Peyer's patch (tissue), 4 donors: ENCODE data around the gene DSG2. TPM values are rescaled to one million over a fixed set of nuclear protein-coding genes. Genes with fewer than 3 reads are reported as not detected.

ENCODE experiments used
- DNase-seq, 3 donors: peaks; one replicate each; pipeline ENCODE4 v3.0.0-alpha.2; 2017 to 2019
- H3K27ac ChIP-seq, 4 donors: fragments of 200-600 bp; sonication (generic); one replicate each; pipeline ENCODE4 v1.5.1; 2016 to 2019
- H3K27me3 ChIP-seq, 2 donors: fragments of 200-600 bp; sonication (generic); one replicate each; pipeline ENCODE4 v1.5.1; 2019
- H3K36me3 ChIP-seq, 3 donors: fragments of 200-600 bp; sonication (generic); one replicate each; pipeline ENCODE4 v1.5.1; 2016 to 2019
- H3K4me1 ChIP-seq, 4 donors: fragments of 200-600 bp; sonication (generic); one replicate each; pipeline ENCODE4 v1.5.1; 2016 to 2019
- H3K4me3 ChIP-seq, 4 donors: fragments of 200-600 bp; sonication (generic); 1 replicate in 3 of 4; 2 replicates in 1 of 4; pipeline ENCODE4 v1.5.1; 2016 to 2019; ENCODE audit warnings: mild to moderate bottlenecking in 1 of 4
- H3K9me3 ChIP-seq, 4 donors: fragments of 200-600 bp; sonication (generic); one replicate each; pipeline ENCODE4 v1.5.1; 2016 to 2019; ENCODE audit warnings: mild to moderate bottlenecking in 1 of 4
- CTCF ChIP-seq, 6 experiments: fragments of 450-650 bp in 4 of 6; fragments of 200-600 bp in 2 of 6; sonication (generic) in 1 of 6; IDR thresholded peaks; one replicate each; pipeline ENCODE4 v1.5.1; 2017 to 2019; ENCODE audit warnings: antibody characterized with exemption in 6 of 6, mild to moderate bottlenecking in 3 of 6, moderate library complexity in 1 of 6
- POLR2A ChIP-seq, 2 donors: fragments of 450-650 bp; IDR thresholded peaks; one replicate each; pipeline ENCODE4 v1.5.1; 2017; ENCODE audit warnings: antibody characterized with exemption in 2 of 2, mild to moderate bottlenecking in 2 of 2, moderate library complexity in 2 of 2
- total RNA-seq, 4 donors: library from RNA; depleted of rRNA; stranded (reverse); fragments of >200 nt; gene quantifications; one replicate each; pipeline ENCODE4 v1.1.0, GENCODE V29; 2016

The DSG2 gene
- total RNA-seq, 4 donors from 2014 or later = 19.8 to 173 (median 128) TPM

- peaks cover 0 to 3% (median 0%) of the 10 kb centered on the region in 4 donors for H3K4me1 ChIP-seq
- H3K27ac ChIP-seq = peak overlapping the region in 1 of 4 donors; percentile 57
- no peak overlapping the region for H3K4me3 ChIP-seq
- no peaks in the 10 kb centered on the region for H3K27me3 ChIP-seq
- no peaks in the 10 kb centered on the region for H3K36me3 ChIP-seq
- DNase-seq = no peak
- H3K9me3 ChIP-seq = no peaks in the 10 kb centered on the region
- TF ChIP-seq POLR2A (IDR thresholded peaks at IDR 0.05) = no peak
Observed at GRCh38 chr18:31565345-31565744, 67.4 kb downstream of the DSG2 start.

- no peaks in the 10 kb centered on the region for H3K9me3 ChIP-seq
- H3K27me3 ChIP-seq = no peaks in the 10 kb centered on the region
- peaks cover 0 to 3% (median 0%) of the 10 kb centered on the region in 4 donors for H3K4me1 ChIP-seq
- H3K36me3 ChIP-seq = no peaks in the 10 kb centered on the region
- no peak for TF ChIP-seq CTCF (IDR thresholded peaks at IDR 0.05)
- H3K27ac ChIP-seq = peak overlapping the region in 2 of 4 donors; percentile 0 to 57
- H3K4me3 ChIP-seq = no peak overlapping the region
- no peak for DNase-seq
Observed at GRCh38 chr18:31565782-31566512, 68.0 kb downstream of the DSG2 start.

- H3K27me3 ChIP-seq = no peaks in the 10 kb centered on the region
- peak overlapping the region in 2 of 4 donors; percentile 0 to 57 for H3K27ac ChIP-seq
- no peak overlapping the region for H3K4me3 ChIP-seq
- peaks cover 0 to 3% (median 0%) of the 10 kb centered on the region in 4 donors for H3K4me1 ChIP-seq
- H3K9me3 ChIP-seq = no peaks in the 10 kb centered on the region
- no peak for TF ChIP-seq POLR2A (IDR thresholded peaks at IDR 0.05)
- TF ChIP-seq CTCF (IDR thresholded peaks at IDR 0.05) = peak in 2 of 6 experiments; percentile 5 to 22
- H3K36me3 ChIP-seq = no peaks in the 10 kb centered on the region
- DNase-seq = peak in 1 of 3 donors; percentile 55
Observed at GRCh38 chr18:31566576-31567306, 68.8 kb downstream of the DSG2 start.

GRCh38 chr18:31572368-31572767 lies 74.4 kb downstream of the DSG2 start:
- no peaks in the 10 kb centered on the region for H3K36me3 ChIP-seq
- H3K4me3 ChIP-seq = no peak overlapping the region
- TF ChIP-seq CTCF (IDR thresholded peaks at IDR 0.05) = no peak
- no peak for TF ChIP-seq POLR2A (IDR thresholded peaks at IDR 0.05)
- no peaks in the 10 kb centered on the region for H3K4me1 ChIP-seq
- no peak for DNase-seq
- H3K27me3 ChIP-seq = no peaks in the 10 kb centered on the region
- no peak overlapping the region for H3K27ac ChIP-seq
- no peaks in the 10 kb centered on the region for H3K9me3 ChIP-seq

GRCh38 chr18:31573051-31573450 lies 75.1 kb downstream of the DSG2 start:
- DNase-seq = no peak
- TF ChIP-seq CTCF (IDR thresholded peaks at IDR 0.05) (no peak), POLR2A (IDR thresholded peaks at IDR 0.05) (no peak)
- H3K27ac ChIP-seq = no peak overlapping the region

GRCh38 chr18:31574359-31574758 lies 76.4 kb downstream of the DSG2 start:
- no peak for TF ChIP-seq POLR2A (IDR thresholded peaks at IDR 0.05)
- TF ChIP-seq CTCF (IDR thresholded peaks at IDR 0.05) = no peak
- no peak overlapping the region for H3K4me3 ChIP-seq
- no peaks in the 10 kb centered on the region for H3K36me3 ChIP-seq
- H3K9me3 ChIP-seq = no peaks in the 10 kb centered on the region
- no peaks in the 10 kb centered on the region for H3K27me3 ChIP-seq
- H3K4me1 ChIP-seq = no peaks in the 10 kb centered on the region
- DNase-seq = no peak
- no peak overlapping the region for H3K27ac ChIP-seq

More at GRCh38 chr18:31573051-31573450, 75.1 kb downstream of the DSG2 start:
- Histone ChIP-seq H3K9me3 (no peaks in the 10 kb centered on the region), H3K36me3 (no peaks in the 10 kb centered on the region), H3K4me1 (no peaks in the 10 kb centered on the region), H3K4me3 (no peak overlapping the region), H3K27me3 (no peaks in the 10 kb centered on the region)
